GM12892 (cell line): Measurements from ENCODE around the gene TPSB2.

ENCODE experiments used
- DNase-seq: peaks from one replicate; pipeline ENCODE4 v3.0.0; 2011; ENCODE audit not compliant: insufficient read length
- FAIRE-seq: peaks from 2 replicates; lab custom pipeline; 2011; peaks lifted over from hg19 to GRCh38; lab: Jason Lieb, UNC
- POLR2A ChIP-seq: IDR thresholded peaks from 2 replicates; pipeline ENCODE4 v1.6.1; 2011; ENCODE audit warnings: low read depth, low read length, control low read depth
- POLR2AphosphoS5 ChIP-seq: IDR thresholded peaks from 2 replicates; pipeline ENCODE4 v1.6.1; 2011; ENCODE audit warnings: low read depth, low read length, control low read depth
- TAF1 ChIP-seq: IDR thresholded peaks from 2 replicates; pipeline ENCODE4 v1.6.1; 2011; ENCODE audit warnings: low read depth, mild to moderate bottlenecking, control low read depth, low read length, borderline replicate concordance

Gene TPSB2

GRCh38 chr16:1184980-1185379 lies 45.0 kb downstream of the TPSB2 start:
- no peak for FAIRE-seq
- TF ChIP-seq TAF1 (no peak), POLR2A (no peak), POLR2AphosphoS5 (no peak)
- DNase-seq, result no peak

GRCh38 chr16:1184156-1184868 lies 45.7 kb downstream of the TPSB2 start:
- TF ChIP-seq POLR2A (no peak), POLR2AphosphoS5 (no peak), TAF1 (no peak)
- DNase-seq (no peak), FAIRE-seq (no peak)

GRCh38 chr16:1182950-1183907 lies 46.8 kb downstream of the TPSB2 start:
- DNase-seq (no peak), FAIRE-seq (no peak)
- TF ChIP-seq POLR2A (no peak), TAF1 (no peak), POLR2AphosphoS5 (no peak)

GRCh38 chr16:1182316-1182671 lies 47.7 kb downstream of the TPSB2 start:
- FAIRE-seq (no peak), DNase-seq (no peak)
- TF ChIP-seq TAF1 (no peak), POLR2A (no peak), POLR2AphosphoS5 (no peak)

GRCh38 chr16:1181404-1182315 lies 48.3 kb downstream of the TPSB2 start:
- FAIRE-seq, result no peak

GRCh38 chr16:1180549-1181403 lies 49.2 kb downstream of the TPSB2 start:
- TF ChIP-seq TAF1 (no peak), POLR2AphosphoS5 (no peak), POLR2A (no peak)
- no peak for FAIRE-seq
- DNase-seq, result no peak

More at GRCh38 chr16:1181404-1182315, 48.3 kb downstream of the TPSB2 start:
- no peak for DNase-seq
- TF ChIP-seq POLR2A (no peak), TAF1 (no peak), POLR2AphosphoS5 (no peak)
